Naive B cell (primary cell): ENCODE measurements around the gene SRRM4. TPM values are rescaled to one million over a fixed set of nuclear protein-coding genes. Genes with fewer than 3 reads are reported as not detected.

ENCODE experiments used
- ATAC-seq, 2 donors: fragments of 150-1000 bp; cut with Tn5 transposase; 2 replicates each; pipeline ENCODE4 v1.10.0; 2021; ENCODE audit warnings: low read depth in 2 of 2, mild to moderate bottlenecking in 2 of 2, moderate library complexity in 2 of 2
- DNase-seq: peaks from one replicate; pipeline ENCODE4 v3.0.0; 2022
- H3K27ac Mint-ChIP-seq, 6 donors: one replicate each; pipeline ENCODE4 v1.8.0; 2020 to 2022; ENCODE audit warnings: mild to moderate bottlenecking in 6 of 6, mixed read lengths in 6 of 6, moderate library complexity in 5 of 6, inconsistent platforms in 2 of 6
- H3K27me3 Mint-ChIP-seq, 3 donors: one replicate each; pipeline ENCODE4 v1.8.0; 2021 to 2022; ENCODE audit warnings: mixed read lengths in 3 of 3, mild to moderate bottlenecking in 1 of 3
- H3K36me3 Mint-ChIP-seq, 2 donors: one replicate each; pipeline ENCODE4 v1.8.0; 2020 to 2022; ENCODE audit warnings: mixed read lengths in 2 of 2, inconsistent platforms in 1 of 2, mild to moderate bottlenecking in 1 of 2
- H3K4me1 Mint-ChIP-seq, 3 donors: one replicate each; pipeline ENCODE4 v1.8.0; 2020 to 2022; ENCODE audit warnings: mixed read lengths in 3 of 3, inconsistent platforms in 1 of 3, mild to moderate bottlenecking in 1 of 3, moderate library complexity in 1 of 3
- H3K4me3 Mint-ChIP-seq, 8 donors: one replicate each; pipeline ENCODE4 v1.8.0; 2020 to 2022; ENCODE audit warnings: mild to moderate bottlenecking in 8 of 8, mixed read lengths in 8 of 8, moderate library complexity in 8 of 8, inconsistent platforms in 2 of 8
- H3K9me3 Mint-ChIP-seq, 7 donors: one replicate each; pipeline ENCODE4 v1.8.0; 2020 to 2022; ENCODE audit warnings: mixed read lengths in 7 of 7, mild to moderate bottlenecking in 5 of 7, inconsistent platforms in 2 of 7, moderate library complexity in 1 of 7
- polyA plus RNA-seq, 6 donors: library from polyadenylated mRNA; unstranded; fragments of 300-500 nt; fragmentation: Illumina TruSeq; gene quantifications; one replicate each; pipeline ENCODE4 v1.2.3, GENCODE V29; 2021; ENCODE audit warnings: low read depth in 6 of 6

SRRM4 gene
- polyA plus RNA-seq, 6 donors from 2014 or later, result not detected

DNA sequence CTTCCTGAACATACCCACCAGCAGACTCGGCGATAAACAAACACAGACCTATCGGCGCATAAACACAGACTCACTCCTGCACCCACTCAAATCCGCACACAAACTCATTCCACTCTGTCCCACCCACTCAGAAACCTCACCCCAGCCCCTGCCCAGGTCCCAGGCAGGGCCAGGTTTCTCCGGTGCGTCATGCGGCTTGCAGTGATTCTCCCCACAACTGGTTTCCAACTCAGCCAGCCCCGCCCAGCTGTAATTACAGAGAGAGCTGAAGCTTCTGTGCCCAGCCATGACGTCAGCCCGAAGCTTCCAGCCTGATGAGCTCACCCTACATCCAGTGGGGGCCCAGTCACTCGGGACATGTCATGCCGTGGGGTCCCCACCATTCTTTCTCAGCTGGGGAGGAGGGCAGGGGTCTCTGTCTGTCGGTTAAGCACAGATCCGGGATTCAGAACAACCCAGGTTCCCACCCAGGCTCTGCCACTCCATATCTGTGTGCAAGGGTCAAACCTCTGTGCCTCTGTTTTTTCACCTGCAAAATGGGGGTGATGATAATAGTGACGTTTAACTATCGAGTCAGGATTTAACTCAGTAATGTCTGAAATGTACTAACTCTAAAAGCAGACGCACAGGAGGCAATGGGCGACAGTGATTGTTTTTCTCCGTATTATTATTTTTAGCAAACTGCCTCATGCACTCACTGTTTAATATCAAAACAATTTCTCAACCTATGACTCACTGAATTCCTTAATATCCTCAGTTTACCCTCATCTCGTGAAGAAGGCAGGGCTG is 195.1 kb downstream of the SRRM4 start:
- no peak overlapping the region for H3K27ac Mint-ChIP-seq
- H3K4me3 Mint-ChIP-seq, result no peak overlapping the region
- ATAC-seq (no peak), DNase-seq (no peak)
- H3K9me3 Mint-ChIP-seq, result peaks cover 0 to 2% (median 0%) of the 10 kb centered on the region in 7 donors
- no peaks in the 10 kb centered on the region for H3K4me1 Mint-ChIP-seq
- no peaks in the 10 kb centered on the region for H3K36me3 Mint-ChIP-seq
- H3K27me3 Mint-ChIP-seq, result peaks cover 17 to 33% (median 19%) of the 10 kb centered on the region in 3 donors

DNA sequence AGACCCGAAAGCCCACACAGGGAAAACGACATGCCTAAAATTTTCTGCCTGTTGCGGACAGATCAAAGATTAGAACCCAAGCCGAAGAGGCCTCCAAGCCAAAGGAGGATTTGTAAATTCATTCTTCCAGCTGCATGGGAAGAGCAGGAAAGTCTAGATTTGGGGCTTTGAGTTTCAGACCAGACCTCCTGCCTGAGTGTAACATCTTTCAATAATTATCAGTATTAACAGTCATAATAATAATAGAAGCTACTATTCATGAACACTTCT is 195.7 kb downstream of the SRRM4 start:
- peaks cover 19 to 33% (median 20%) of the 10 kb centered on the region in 3 donors for H3K27me3 Mint-ChIP-seq
- H3K4me3 Mint-ChIP-seq, result no peak overlapping the region
- H3K4me1 Mint-ChIP-seq, result no peaks in the 10 kb centered on the region
- no peak overlapping the region for H3K27ac Mint-ChIP-seq
- no peaks in the 10 kb centered on the region for H3K36me3 Mint-ChIP-seq
- H3K9me3 Mint-ChIP-seq, result no peaks in the 10 kb centered on the region
- DNase-seq, result no peak
- no peak for ATAC-seq

DNA sequence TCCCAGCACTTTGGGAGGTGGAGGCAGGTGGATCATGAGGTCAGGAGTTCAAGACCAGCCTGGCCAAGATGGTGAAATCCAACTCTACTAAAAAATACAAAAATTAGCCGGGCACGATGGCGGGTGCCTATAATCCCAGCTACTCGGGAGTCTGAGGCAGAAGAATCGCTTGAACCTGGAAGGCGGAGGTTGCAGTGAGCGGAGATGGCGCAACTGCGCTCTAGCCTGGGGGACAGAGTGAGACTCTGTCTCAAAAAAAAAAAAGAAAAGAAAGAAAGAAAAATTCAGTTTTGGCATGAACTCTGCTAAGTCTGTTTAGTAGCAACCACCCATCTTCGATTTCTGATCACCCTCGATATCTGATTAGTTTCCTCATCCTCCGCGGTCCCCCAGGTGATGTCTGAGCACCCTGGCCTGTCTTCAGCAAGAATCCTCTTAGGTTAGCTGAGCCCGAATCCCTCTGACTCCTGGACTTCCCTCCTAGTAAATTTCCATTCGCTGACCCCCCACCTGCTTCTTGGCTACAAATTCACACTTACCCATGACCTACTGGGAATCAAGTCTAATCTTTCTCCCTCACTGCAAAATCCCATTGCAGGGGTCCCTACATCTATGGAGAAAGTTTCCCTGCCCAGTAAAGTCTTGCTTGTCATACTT is 196.5 kb downstream of the SRRM4 start:
- no peak overlapping the region for H3K4me3 Mint-ChIP-seq
- H3K36me3 Mint-ChIP-seq, result no peaks in the 10 kb centered on the region
- no peaks in the 10 kb centered on the region for H3K4me1 Mint-ChIP-seq
- no peak overlapping the region for H3K27ac Mint-ChIP-seq
- H3K27me3 Mint-ChIP-seq, result peaks cover 19 to 33% (median 20%) of the 10 kb centered on the region in 3 donors
- ATAC-seq (no peak), DNase-seq (no peak)
- no peaks in the 10 kb centered on the region for H3K9me3 Mint-ChIP-seq

DNA sequence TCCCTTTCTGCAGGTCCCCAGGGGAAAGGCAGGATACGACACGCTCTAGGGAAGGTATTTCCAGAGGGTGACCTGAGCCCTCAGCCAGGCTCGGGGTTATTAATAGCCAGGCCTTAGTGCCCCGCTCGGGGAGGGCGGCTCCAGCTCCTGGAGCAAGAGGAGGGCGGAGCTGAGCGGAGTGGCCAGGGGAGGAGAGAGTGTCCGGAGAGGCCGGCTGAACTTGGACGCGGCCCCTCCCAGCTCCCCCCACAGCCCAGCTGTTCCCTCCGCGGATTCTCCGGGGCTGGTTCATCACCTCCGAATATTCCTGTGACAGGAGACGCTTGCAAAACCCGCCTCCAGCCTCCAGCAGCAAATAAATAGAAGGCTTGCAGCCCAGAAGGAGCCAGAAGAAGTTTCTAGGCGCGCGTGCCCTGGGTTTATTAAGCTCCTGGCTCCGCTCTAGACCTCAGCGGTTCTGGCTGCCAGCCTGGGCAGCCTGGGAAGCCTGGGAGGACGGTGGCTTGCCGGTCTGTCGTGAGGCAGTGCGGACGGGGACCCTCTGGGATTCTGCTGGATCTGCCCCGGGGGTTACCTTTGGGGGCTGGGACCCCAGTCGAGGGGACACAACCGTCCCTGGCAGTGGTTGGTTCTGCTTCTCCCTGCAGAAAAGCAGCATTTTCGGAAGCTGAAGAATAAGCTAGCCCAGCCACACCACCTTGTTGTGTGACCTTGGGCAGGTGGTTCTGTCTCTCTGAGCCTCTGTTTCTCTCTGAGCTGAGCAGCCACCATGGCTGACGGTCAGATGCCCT is 197.4 kb downstream of the SRRM4 start, which contains the start of gene HSPB8:
TSS of gene HSPB8 (plus strand) at position 388 of the 791 bp plus-strand sequence. CDS start at position 770, 382 bp downstream.
- Mint-ChIP-seq H3K27me3 (peaks cover 12 to 33% (median 19%) of the 10 kb centered on the region in 3 donors), H3K9me3 (no peaks in the 10 kb centered on the region), H3K4me3 (no peak within 1 kb of the TSS), H3K36me3 (no peaks in the 10 kb centered on the region), H3K27ac (no peak within 1 kb of the TSS), H3K4me1 (no peaks in the 10 kb centered on the region)
- ATAC-seq (no peak), DNase-seq (no peak)

DNA sequence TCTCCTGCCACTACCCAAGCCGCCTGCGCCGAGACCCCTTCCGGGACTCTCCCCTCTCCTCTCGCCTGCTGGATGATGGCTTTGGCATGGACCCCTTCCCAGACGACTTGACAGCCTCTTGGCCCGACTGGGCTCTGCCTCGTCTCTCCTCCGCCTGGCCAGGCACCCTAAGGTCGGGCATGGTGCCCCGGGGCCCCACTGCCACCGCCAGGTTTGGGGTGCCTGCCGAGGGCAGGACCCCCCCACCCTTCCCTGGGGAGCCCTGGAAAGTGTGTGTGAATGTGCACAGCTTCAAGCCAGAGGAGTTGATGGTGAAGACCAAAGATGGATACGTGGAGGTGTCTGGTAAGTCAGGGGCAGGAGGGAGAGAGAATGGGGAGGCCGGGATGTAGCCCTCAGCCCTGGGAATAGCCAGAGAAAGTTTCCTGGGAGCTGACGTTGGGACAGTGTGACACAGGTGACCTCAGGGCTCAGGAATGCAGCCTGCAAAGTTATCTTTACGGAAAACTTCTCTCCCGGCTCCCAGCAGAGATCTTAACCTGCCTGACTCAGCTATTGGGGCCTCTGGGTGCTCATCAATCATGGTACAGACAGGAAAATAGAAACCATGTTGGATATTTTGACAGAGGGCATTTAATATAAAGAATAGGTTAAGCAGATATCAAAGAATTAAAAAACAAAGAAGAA is 198.1 kb downstream of the SRRM4 start:
- H3K27ac Mint-ChIP-seq, result no peak overlapping the region
- no peaks in the 10 kb centered on the region for H3K9me3 Mint-ChIP-seq
- peaks cover 9 to 33% (median 19%) of the 10 kb centered on the region in 3 donors for H3K27me3 Mint-ChIP-seq
- DNase-seq (no peak), ATAC-seq (no peak)
- H3K36me3 Mint-ChIP-seq, result no peaks in the 10 kb centered on the region
- H3K4me1 Mint-ChIP-seq, result no peaks in the 10 kb centered on the region
- no peak overlapping the region for H3K4me3 Mint-ChIP-seq

DNA sequence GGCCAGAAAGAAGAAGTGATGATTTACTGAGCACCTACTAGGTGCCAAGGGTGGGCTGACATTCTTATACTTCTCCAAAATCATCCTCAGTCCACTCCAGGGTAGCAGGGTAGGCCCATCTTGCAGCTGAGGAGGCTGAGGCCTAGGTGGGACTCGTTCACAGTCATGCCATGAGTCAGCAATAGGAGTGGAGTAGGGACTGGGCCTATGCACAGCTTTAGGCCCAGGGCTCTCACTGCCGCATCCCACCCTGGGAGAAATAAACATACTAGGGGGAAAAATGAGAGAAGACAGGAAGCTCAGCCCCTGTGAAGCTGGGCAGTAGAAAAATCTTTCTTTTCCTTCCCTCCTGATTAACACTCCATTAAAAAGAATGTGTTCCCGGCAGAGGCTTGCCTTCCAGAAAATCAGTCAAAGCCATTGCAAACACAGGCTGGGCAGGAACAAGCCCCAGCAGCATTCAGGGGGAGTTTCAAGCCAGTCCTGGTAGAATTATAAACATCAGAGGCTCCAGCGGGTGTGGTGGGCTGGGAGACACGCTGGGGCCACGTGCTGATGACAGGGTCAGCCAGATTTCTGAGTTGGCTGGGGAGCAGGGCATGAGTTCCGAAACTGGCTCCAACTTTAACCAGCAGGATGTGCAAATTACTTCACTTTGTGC is 199.2 kb downstream of the SRRM4 start:
- Mint-ChIP-seq H3K9me3 (no peaks in the 10 kb centered on the region), H3K27me3 (peaks cover 9 to 33% (median 19%) of the 10 kb centered on the region in 3 donors), H3K36me3 (no peaks in the 10 kb centered on the region), H3K4me1 (no peaks in the 10 kb centered on the region), H3K27ac (no peak overlapping the region), H3K4me3 (no peak overlapping the region)
- DNase-seq (no peak), ATAC-seq (no peak)

DNA sequence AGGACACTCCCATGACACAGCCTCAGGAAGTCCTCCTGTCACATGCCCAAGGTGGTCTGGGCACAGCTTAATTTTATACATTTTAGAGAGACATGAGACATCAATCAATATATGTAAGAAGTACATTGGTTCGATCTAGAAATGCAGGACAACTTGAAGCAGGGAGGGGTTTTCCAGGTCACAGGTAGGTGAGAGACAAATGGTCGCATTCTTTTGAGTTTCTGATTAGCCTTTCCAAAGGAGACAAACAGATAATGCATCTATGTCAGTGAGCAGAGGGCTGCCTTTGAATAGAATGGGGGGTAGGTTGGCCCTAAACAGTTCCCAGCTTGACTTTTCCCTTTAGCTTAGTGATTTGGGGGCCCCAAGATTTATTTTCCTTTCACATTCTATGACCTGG is 199.9 kb downstream of the SRRM4 start:
- H3K27me3 Mint-ChIP-seq, result peaks cover 9 to 31% (median 16%) of the 10 kb centered on the region in 3 donors
- H3K9me3 Mint-ChIP-seq, result no peaks in the 10 kb centered on the region
- DNase-seq, result no peak
- H3K27ac Mint-ChIP-seq, result no peak overlapping the region
- H3K4me1 Mint-ChIP-seq, result no peaks in the 10 kb centered on the region
- H3K4me3 Mint-ChIP-seq, result no peak overlapping the region
- no peak for ATAC-seq
- H3K36me3 Mint-ChIP-seq, result no peaks in the 10 kb centered on the region

DNA sequence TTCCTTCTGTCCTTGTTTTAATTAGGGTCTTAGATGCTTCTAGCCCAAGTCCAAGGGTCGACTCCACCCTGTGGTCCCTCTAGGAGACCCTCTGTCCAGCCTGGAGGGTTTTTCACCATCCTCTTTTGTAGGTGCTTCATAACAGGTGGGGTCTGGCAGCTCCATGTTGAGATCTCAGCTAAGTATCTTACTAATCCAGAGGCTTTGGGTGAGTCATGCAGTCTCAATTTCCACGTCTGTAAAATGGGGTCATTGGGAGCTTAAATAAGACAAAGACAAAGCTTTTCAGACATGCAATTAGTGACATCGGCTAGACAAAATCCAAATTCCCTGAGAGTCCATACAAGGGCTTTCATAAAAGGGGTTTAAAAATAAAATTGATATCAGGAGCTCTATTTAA is 200.6 kb downstream of the SRRM4 start:
- H3K27ac Mint-ChIP-seq, result no peak overlapping the region
- no peaks in the 10 kb centered on the region for H3K9me3 Mint-ChIP-seq
- no peaks in the 10 kb centered on the region for H3K4me1 Mint-ChIP-seq
- DNase-seq (no peak), ATAC-seq (no peak)
- H3K36me3 Mint-ChIP-seq, result no peaks in the 10 kb centered on the region
- H3K4me3 Mint-ChIP-seq, result no peak overlapping the region
- peaks cover 9 to 23% (median 9%) of the 10 kb centered on the region in 3 donors for H3K27me3 Mint-ChIP-seq

DNA sequence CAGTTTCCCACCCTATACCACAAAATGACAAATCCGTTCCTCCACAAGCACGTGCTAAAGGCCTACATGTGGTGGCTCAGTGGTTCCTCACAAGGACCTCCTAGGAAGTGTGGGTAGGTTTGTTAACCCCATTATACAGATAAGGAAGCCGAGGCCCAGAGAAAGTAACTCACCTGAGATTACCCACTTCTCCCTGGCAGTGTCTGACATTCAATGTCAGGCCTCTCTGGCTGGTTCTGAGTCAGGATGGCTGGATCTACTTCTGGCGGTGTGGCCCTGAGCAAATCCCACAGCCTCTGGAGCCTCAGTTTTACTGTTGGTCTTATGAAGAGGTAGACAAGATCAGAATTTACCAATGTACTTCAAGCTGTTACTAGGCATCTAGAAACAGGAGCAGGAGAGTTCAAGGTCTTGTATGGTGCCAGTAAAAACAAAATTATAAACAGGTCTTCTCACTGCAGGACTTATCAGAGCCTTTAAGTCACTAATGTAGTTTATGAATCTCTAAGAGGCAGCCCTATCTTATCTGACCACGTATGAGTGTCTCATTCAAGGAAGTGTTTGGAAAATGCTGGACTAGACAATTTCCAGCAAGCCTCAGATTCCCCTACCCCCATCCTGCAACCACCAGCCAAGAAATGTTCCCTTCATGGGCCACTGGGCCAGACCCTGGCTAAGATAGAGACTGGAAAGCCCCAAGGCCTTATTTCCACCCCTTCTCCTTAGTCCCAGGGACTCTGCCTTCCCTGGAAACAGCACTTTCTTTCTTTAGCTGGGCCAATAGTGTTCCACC is 201.6 kb downstream of the SRRM4 start:
- H3K4me3 Mint-ChIP-seq, result no peak overlapping the region
- ATAC-seq (no peak), DNase-seq (no peak)
- H3K36me3 Mint-ChIP-seq, result no peaks in the 10 kb centered on the region
- no peak overlapping the region for H3K27ac Mint-ChIP-seq
- no peaks in the 10 kb centered on the region for H3K9me3 Mint-ChIP-seq
- peaks cover 6 to 19% (median 8%) of the 10 kb centered on the region in 3 donors for H3K27me3 Mint-ChIP-seq
- H3K4me1 Mint-ChIP-seq, result no peaks in the 10 kb centered on the region

DNA sequence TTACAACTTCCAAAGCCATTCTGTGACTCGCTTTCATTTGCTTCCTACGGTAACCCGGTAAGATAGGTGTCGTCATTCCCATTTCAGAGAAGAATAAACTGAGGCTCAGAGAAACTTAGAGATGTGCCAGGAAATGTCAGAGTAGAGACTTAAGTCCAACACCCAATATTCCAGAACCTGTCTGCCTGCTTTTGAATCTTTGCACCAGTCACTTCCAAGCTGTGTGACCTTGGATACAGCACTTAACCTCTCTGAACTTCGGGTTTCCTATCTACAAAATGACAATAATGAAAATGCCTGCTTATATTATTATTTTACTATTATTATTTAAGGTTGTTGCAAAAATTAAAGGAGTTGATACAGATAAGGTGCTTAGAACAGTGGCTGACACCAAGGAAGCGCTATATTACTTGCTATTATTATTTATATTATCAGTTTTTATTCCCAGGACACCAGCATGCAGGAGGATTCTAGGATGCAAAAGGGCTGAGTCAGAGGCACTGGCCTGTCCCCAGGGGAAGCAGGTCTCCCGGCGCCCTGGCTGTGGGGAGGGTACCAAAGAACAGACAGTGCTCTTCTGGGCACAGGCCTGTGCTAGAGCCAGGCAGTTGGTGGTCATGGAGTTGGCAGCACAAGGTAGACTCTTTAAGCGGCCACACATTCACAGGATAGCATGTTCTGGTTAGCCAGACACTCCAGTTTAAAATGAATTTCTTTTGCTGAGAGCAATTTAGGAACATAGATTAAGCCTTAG is 202.8 kb downstream of the SRRM4 start:
- ATAC-seq (no peak), DNase-seq (no peak)
- Mint-ChIP-seq H3K4me1 (no peaks in the 10 kb centered on the region), H3K36me3 (no peaks in the 10 kb centered on the region), H3K27ac (no peak overlapping the region), H3K27me3 (peaks cover 0 to 7% (median 4%) of the 10 kb centered on the region in 3 donors), H3K9me3 (no peaks in the 10 kb centered on the region), H3K4me3 (no peak overlapping the region)

DNA sequence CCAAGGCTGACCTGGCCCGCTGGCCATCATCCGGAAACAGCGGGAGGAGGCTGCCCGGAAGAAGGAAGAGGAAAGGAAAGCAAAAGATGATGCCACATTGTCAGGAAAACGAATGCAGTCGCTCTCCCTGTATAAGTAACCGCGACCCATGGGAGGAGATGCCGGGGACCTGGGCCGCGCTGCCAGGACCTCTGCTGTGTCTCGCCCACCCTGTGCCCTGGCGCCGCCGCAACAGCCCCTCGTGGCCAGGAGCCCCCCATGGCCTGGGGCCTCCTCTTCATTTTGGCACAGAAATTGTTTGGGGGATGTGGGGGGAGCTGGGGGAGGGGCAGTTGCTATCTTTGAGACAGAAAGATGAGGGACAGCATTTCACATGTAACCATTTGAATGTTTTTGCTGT is 213.9 kb downstream of the SRRM4 start:
- H3K4me1 Mint-ChIP-seq, result no peaks in the 10 kb centered on the region
- peaks cover 0 to 8% of the 10 kb centered on the region in 2 donors for H3K36me3 Mint-ChIP-seq
- peaks cover 0 to 8% (median 0%) of the 10 kb centered on the region in 3 donors for H3K27me3 Mint-ChIP-seq
- no peak overlapping the region for H3K4me3 Mint-ChIP-seq
- ATAC-seq, result no peak
- no peak for DNase-seq
- H3K9me3 Mint-ChIP-seq, result peaks cover 0 to 8% (median 4%) of the 10 kb centered on the region in 7 donors
- peak overlapping the region in 1 of 6 donors; percentile 14 for H3K27ac Mint-ChIP-seq

DNA sequence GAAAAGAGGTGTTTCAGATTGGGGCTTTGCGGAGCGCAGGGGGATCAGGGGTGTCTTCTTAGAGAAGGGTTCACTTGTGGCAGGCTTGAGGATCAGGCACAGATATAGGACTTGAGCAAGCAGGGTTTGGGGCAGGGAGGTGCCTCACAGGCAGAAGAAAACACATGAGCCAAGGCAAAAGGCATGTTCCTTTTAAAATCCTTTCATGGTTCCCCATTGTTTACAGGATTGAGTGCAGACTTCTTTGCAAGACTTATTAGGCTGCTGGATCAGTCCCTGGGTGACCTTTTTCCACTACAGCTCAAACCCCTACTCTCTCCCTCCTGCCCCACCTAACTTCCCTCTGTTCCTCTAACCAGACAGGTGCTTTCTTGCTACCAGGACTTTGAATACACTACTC is 217.1 kb downstream of the SRRM4 start:
- H3K4me3 Mint-ChIP-seq, result no peak overlapping the region
- no peak overlapping the region for H3K27ac Mint-ChIP-seq
- ATAC-seq (no peak), DNase-seq (no peak)
- H3K4me1 Mint-ChIP-seq, result no peaks in the 10 kb centered on the region
- peaks cover 0 to 8% of the 10 kb centered on the region in 2 donors for H3K36me3 Mint-ChIP-seq
- H3K9me3 Mint-ChIP-seq, result peaks cover 0 to 8% (median 4%) of the 10 kb centered on the region in 7 donors
- H3K27me3 Mint-ChIP-seq, result peaks cover 0 to 7% (median 0%) of the 10 kb centered on the region in 3 donors
